Hepatocyte (in vitro differentiated cells): ENCODE data around the gene TOR1AIP2. TPM values are rescaled to one million over a fixed set of nuclear protein-coding genes. Genes with fewer than 3 reads are reported as not detected.

ENCODE experiments used
- DNase-seq: peaks from one replicate; pipeline ENCODE4 v3.0.0-alpha.2; 2016; ENCODE audit warnings: low spot score
- H2AFZ ChIP-seq: fragments of 200-600 bp; sonication (generic); 2 replicates; pipeline ENCODE4 v1.6.0; 2016; ENCODE audit warnings: antibody characterized with exemption, mild to moderate bottlenecking
- H3K27ac ChIP-seq: fragments of 200-600 bp; sonication (generic); 2 replicates; pipeline ENCODE4 v1.5.1; 2016; ENCODE audit warnings: mild to moderate bottlenecking
- H3K27me3 ChIP-seq: fragments of 200-600 bp; sonication (generic); 2 replicates; pipeline ENCODE4 v1.6.1; 2016
- H3K36me3 ChIP-seq: fragments of 200-600 bp; sonication (generic); replicated peaks from 2 replicates; pipeline ENCODE4 v1.5.1; 2016; ENCODE audit warnings: low read depth; ENCODE audit not compliant: insufficient read depth
- H3K4me1 ChIP-seq: fragments of 200-600 bp; sonication (generic); 2 replicates; pipeline ENCODE4 v1.5.1; 2016; ENCODE audit warnings: mild to moderate bottlenecking, moderate library complexity; ENCODE audit not compliant: insufficient read depth
- H3K4me2 ChIP-seq: fragments of 200-600 bp; sonication (generic); 2 replicates; pipeline ENCODE4 v1.6.0; 2016
- H3K4me3 ChIP-seq: fragments of 200-600 bp; sonication (generic); 2 replicates; pipeline ENCODE4 v1.5.1; 2016; ENCODE audit warnings: mild to moderate bottlenecking
- H3K79me2 ChIP-seq: fragments of 200-600 bp; sonication (generic); 2 replicates; pipeline ENCODE4 v1.6.0; 2017; ENCODE audit warnings: mild to moderate bottlenecking
- H3K9me2 ChIP-seq: fragments of 200-600 bp; sonication (generic); replicated peaks from 2 replicates; pipeline ENCODE4 v1.6.0; 2017; ENCODE audit warnings: mild to moderate bottlenecking; ENCODE audit not compliant: insufficient read depth
- H3K9me3 ChIP-seq: fragments of 200-600 bp; sonication (generic); 2 replicates; pipeline ENCODE4 v1.5.1; 2016; ENCODE audit warnings: low read depth, mild to moderate bottlenecking
- H4K20me1 ChIP-seq: fragments of 200-600 bp; sonication (generic); 2 replicates; pipeline ENCODE4 v1.6.0; 2016; ENCODE audit warnings: mild to moderate bottlenecking; ENCODE audit not compliant: insufficient read depth, poor library complexity, severe bottlenecking
- CTCF ChIP-seq: fragments of 200-600 bp; sonication (generic); IDR thresholded peaks from 2 replicates; pipeline ENCODE4 v1.5.1; 2016; ENCODE audit warnings: antibody characterized with exemption, mild to moderate bottlenecking; ENCODE audit not compliant: poor library complexity
- EZH2 ChIP-seq: fragments of 200-600 bp; sonication (generic); IDR thresholded peaks from 2 replicates; pipeline ENCODE4 v1.6.1; 2016; ENCODE audit warnings: antibody characterized with exemption, mild to moderate bottlenecking, borderline replicate concordance
- EZH2phosphoT487 ChIP-seq: fragments of 200-600 bp; sonication (generic); IDR thresholded peaks from one replicate; pipeline ENCODE4 v1.6.1; 2018; ENCODE audit warnings: antibody characterized with exemption, mild to moderate bottlenecking, low read depth, moderate library complexity; ENCODE audit not compliant: unreplicated experiment, severe bottlenecking
- WGBS: methylation state at CpG from one replicate; pipeline ENCODE4 v1.1.6; 2016; ENCODE audit warnings: low lambda C conversion rate; ENCODE audit errors: missing lambda C conversion rate; 5-methylcytosine and 5-hydroxymethylcytosine counted together
- polyA plus RNA-seq: library from polyadenylated mRNA; unstranded; fragments of >200 nt; fragmentation: Nextera tagmentation; extraction: Ambion mirVana; gene quantifications from 2 replicates; pipeline ENCODE4 v1.2.1, GENCODE V29; 2016
- total RNA-seq: library from RNA; depleted of rRNA; stranded (reverse); fragments of >200 nt; gene quantifications from 2 replicates; pipeline ENCODE4 v1.2.3, GENCODE V29; 2014

Gene TOR1AIP2
- total and polyA plus RNA-seq, 2 experiments from 2014 or later = 36.6 to 158 TPM

GRCh38 chr1:179888071-179888470, 10.5 kb upstream of the TOR1AIP2 start:
- Histone ChIP-seq H3K79me2 (peaks cover 59% of the 10 kb centered on the region), H3K4me1 (peaks cover 5% of the 10 kb centered on the region), H3K9me3 (no peaks in the 10 kb centered on the region), H3K27ac (no peak overlapping the region), H3K36me3 (no peaks in the 10 kb centered on the region), H3K9me2 (no peaks in the 10 kb centered on the region), H2AFZ (no peak overlapping the region), H4K20me1 (peaks cover 9% of the 10 kb centered on the region), H3K4me2 (no peak overlapping the region), H3K27me3 (no peaks in the 10 kb centered on the region), H3K4me3 (no peak overlapping the region)
- no peak for TF ChIP-seq CTCF
- TF ChIP-seq EZH2 = no peak
- TF ChIP-seq EZH2phosphoT487 = no peak
- WGBS = 95% methylated on average over 2 of the region's 2 CpGs
- DNase-seq = no peak

- Histone ChIP-seq H3K36me3 (no peaks in the 10 kb centered on the region), H3K27me3 (no peaks in the 10 kb centered on the region), H3K79me2 (peaks cover 70% of the 10 kb centered on the region), H3K9me2 (no peaks in the 10 kb centered on the region), H3K27ac (peak overlapping the region; percentile 100), H3K4me2 (peak overlapping the region; percentile 89), H3K4me1 (peaks cover 16% of the 10 kb centered on the region), H3K9me3 (no peaks in the 10 kb centered on the region), H3K4me3 (peak overlapping the region; percentile 73), H4K20me1 (peaks cover 9% of the 10 kb centered on the region), H2AFZ (no peak overlapping the region)
- peak; percentile 66 for DNase-seq
- no peak for TF ChIP-seq EZH2
- TF ChIP-seq EZH2phosphoT487 = no peak
- TF ChIP-seq CTCF = no peak
- WGBS = 11% methylated on average over 4 of the region's 4 CpGs
These were observed 6.1 kb upstream of the TOR1AIP2 start for GRCh38 chr1:179883745-179884138.

DNA sequence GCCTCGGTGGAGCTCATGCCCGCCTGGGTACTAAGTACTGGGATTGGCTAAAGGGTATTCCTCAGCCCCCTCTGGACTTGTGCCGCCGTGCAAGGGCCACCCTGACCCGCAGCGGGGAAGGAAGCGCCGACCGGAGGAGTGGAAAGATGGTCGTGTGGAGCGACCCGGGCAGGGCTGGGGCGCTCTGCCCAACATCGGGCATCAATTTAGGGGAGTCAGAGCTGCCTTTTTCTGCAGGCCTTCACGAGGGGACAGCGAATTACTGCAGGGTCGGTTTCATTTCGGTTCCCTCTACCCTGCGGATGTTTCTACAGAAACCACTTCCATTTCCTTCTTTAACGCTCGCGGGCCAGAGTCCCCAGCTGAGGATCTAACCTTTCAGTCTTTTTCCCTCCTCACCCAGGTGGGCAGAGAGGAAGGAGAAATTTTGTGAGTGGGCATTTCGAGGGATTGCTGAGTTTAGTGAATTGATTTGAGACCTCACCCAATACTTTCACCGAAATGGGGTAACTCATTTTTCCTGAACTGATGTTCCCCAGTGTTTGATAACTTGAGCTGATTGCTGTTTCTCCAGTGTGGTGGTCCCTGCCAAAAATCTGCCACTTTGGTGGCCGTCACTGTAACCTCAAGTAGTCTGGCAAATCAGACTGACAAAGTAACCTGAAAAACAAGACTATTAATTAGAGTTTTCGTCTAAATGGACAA, 5.6 kb upstream of the TOR1AIP2 start:
- peaks cover 68% of the 10 kb centered on the region for H3K79me2 ChIP-seq
- H2AFZ ChIP-seq = peak overlapping the region; percentile 77
- WGBS = 2% methylated on average over 26 of the region's 26 CpGs
- no peak for DNase-seq
- peak overlapping the region; percentile 100 for H3K27ac ChIP-seq
- peaks cover 16% of the 10 kb centered on the region for H3K4me1 ChIP-seq
- TF ChIP-seq EZH2phosphoT487 (no peak), EZH2 (no peak), CTCF (no peak)
- no peaks in the 10 kb centered on the region for H3K36me3 ChIP-seq
- no peaks in the 10 kb centered on the region for H3K9me2 ChIP-seq
- no peaks in the 10 kb centered on the region for H3K27me3 ChIP-seq
- no peaks in the 10 kb centered on the region for H3K9me3 ChIP-seq
- peaks cover 9% of the 10 kb centered on the region for H4K20me1 ChIP-seq
- peak overlapping the region; percentile 89 for H3K4me2 ChIP-seq
- H3K4me3 ChIP-seq = peak overlapping the region; percentile 73
